Left renal cortex interstitium (tissue), 4 donors: ENCODE results near the gene SERAC1. TPM values are rescaled to one million over a fixed set of nuclear protein-coding genes. Genes with fewer than 3 reads are reported as not detected.
"Not testable (repeated sequence)": the region's sequence is repeated elsewhere in the genome, so short reads cannot be mapped to it uniquely, and the experiment has no call there.

Experiments used
- DNase-seq, 4 donors: peaks; one replicate each; pipeline ENCODE4 v3.0.0-alpha.2; 2013; ENCODE audit warnings: low read depth in 4 of 4, low spot score in 2 of 4, missing footprints in 1 of 4
- polyA plus RNA-seq, 4 donors: library from polyadenylated mRNA; unstranded; fragments of 120-200 nt; gene quantifications; one replicate each; pipeline ENCODE4 v1.2.1, GENCODE V29; 2013; ENCODE audit not compliant: insufficient read length in 4 of 4

Gene SERAC1
- polyA plus RNA-seq, 4 donors = 12.5 to 15.7 (median 13.8) TPM

DNA sequence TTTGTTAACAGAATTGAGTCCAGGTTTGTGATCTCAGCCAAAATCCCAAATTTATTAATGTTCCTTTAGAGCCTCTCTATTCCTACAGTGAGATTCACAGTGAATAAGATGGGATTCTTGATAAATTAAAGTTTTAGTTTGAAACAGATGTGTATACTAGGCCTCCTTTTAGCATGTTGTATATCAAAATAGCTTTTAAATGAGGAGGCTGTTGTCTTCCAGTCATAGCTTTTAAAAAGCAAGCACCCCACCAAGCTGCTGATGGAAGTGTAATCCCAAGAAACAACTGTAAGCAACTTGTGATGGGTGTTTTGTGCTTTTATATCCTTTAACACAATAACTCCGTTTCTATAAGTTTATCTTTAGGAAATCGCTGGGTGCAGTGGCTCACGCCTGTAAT is 7.0 kb upstream of the SERAC1 start:
- no peak for DNase-seq

- no peak for DNase-seq
These were observed 6.5 kb upstream of the SERAC1 start for GRCh38 chr6:158174514-158174913.

GRCh38 chr6:158174024-158174423 is 6.0 kb upstream of the SERAC1 start:
- no peak for DNase-seq

GRCh38 chr6:158172001-158172400 is 3.9 kb upstream of the SERAC1 start:
- no peak for DNase-seq

DNA sequence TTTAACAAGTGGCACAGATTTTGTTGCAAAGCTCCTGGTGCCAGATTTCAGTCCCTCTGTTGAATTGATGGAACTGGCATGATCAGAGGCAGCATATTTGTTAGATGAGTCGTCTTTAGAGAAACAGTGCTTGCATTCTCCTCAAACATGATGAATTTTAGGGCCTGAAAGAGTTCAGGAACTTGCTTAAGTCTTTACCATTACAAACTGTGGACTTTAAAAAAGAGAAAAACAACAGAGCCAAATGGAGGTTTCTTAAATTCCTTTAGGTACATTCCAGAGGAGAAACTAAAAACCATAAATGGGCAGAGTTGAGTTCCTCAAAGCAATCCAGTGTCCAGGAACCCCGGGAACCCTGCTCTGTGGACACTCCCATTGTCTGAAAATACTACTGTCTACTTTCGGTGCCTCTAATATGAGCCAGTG is 2.6 kb upstream of the SERAC1 start:
- DNase-seq = no peak

DNA sequence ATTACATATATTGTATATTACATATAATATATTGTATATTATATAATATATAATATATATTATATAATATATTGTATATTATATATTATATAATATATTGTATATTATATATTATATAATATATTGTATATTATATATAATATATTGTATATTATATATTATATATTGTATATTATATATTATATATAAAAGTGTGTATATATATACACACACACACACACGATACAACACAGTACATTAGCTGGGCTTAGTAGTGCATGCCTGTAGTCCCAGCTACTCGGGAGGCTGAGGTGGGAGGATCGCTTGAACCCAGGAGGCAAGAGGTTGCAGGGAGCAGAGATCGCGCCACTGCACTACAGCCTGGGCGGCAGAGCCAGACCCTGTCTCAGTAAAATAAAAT is 1.6 kb upstream of the SERAC1 start:
- DNase-seq = not testable (repeated sequence)

- no peak for DNase-seq
These were observed 2.1 kb downstream of the SERAC1 start for GRCh38 chr6:158165919-158166416.

GRCh38 chr6:158164579-158165170 is 3.4 kb downstream of the SERAC1 start:
- no peak for DNase-seq

DNA sequence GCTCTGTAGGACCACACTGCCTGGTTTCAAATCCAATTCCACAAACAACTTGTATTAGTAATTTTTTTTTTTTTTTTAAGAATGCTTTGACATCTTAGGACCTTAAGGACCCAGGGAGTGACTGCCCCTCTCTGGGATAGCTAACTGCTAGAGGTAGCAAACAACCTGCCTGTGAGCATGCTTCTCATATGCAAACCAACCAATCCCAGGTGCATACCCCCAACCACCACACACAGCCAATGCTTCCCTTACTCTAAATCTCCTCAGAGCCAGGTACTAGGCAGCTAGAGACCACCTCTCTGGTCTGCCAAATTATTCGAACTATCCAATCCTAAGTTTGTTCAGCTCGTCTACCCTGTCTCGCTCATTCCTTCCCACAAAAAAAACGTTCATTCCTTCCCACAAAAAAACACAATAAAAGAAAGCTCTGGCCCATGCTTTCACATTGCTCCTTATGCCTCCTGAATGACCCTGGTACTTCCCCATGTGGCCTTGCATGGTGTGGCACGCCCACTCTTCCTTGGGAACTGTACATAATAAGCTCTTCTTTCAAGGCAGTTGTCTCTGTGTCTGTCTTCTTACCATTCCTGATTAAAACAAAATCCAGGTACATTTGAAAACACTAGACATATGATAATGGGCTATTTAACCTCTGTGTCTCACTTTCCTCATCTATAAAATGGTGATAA is 6.4 kb downstream of the SERAC1 start:
- DNase-seq = no peak

DNA sequence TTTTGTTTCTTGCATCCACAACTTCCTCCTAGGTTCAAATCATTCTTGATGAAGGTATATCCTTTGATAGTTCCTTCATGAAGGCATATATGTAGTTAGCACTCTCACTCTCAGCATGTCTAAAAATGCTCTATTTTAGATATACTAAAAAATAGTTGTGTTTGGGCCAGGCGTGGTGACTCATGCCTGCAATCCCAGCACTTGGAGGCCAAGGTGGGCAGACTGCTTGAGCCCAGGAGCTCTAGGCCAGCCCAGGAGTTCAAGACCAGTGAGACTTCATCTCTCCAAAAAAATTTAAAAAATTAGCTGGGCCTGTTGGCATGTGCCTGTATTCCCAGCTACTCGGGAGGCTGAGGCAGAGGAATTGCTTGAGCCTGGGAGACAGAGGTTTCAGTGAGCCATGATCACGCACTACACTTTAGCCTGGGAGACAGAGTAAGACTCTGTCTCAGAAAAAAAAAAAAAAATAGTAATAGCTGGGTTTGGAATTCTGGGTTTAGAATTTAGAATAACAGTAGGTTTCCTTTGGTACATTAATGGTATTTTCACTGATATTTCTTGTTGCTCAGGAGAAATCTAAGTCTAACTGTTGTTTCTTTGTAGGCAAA is 7.0 kb downstream of the SERAC1 start:
- DNase-seq = no peak

GRCh38 chr6:158158748-158159147 is 9.3 kb downstream of the SERAC1 start:
- DNase-seq = no peak

GRCh38 chr6:158158123-158158522 is 9.9 kb downstream of the SERAC1 start:
- no peak for DNase-seq

DNA sequence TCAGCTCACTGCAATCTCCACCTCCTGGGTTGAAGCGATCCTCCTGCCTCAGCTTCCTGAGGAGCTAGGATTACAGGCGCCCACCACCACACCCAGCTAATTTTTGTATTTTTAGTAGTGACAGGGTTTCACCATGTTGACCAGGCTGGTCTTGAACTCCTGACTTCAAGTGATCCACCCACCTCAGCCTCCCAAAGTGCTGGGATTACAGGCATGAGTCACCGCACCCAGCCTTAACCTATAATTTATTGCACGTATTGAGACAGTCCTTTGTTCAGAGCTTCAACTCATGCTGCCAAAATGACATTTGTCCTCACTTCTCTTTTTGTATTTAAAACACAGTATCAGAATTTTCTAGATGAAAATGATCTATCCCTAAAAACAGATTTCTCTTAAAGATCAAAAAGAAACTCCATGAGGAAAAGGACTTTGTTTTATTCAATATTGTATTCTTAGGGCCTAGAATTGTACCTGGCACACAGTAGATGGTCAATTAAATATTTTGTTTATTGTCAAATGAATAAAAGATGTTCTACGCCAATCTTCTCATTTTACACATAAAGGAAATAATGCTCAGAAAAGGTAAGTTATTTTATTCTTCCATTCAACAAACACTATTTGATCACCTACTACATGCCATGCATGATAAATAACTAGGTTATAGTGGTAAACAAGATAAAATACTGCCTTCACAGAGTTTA is 10.8 kb downstream of the SERAC1 start:
- DNase-seq = no peak

DNA sequence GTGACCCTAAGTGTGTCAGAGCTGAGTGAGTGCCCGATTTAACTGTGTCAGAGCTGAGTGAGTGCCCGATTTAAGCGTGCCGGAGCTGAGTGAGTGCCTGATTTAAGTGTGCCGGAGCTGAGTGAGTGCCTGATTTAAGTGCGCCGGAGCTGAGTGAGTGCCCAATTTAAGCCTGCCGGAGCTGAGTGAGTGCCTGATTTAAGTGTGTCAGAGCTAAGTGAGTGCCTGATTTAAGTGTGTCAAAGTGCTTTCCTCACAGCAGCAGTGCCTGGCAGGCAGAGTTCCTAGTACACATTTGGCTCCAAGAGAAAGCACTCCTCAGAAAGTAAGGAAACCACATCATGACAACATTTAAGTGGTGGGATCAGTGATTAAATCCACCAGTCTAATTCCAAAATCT is 13.2 kb downstream of the SERAC1 start:
- no peak for DNase-seq

DNA sequence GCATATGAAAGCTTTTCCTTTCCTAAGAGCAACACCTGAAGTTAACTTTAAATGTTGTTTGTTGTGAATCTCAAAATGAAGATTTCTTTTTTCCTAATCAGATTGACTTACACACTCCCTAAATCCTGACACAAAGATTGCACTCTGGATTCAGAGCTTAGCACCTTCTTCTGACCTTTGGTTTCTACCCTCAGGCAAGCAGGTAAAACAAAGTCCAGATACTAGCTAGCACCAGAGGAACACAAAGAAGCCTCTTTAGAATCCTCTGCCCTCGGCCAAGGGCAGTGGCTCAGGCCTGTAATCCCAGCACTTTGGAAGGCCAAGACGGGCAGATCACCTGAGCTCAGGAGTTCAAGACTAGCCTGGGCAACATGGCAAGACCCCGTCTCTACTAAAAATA is 14.5 kb downstream of the SERAC1 start:
- DNase-seq = no peak

DNA sequence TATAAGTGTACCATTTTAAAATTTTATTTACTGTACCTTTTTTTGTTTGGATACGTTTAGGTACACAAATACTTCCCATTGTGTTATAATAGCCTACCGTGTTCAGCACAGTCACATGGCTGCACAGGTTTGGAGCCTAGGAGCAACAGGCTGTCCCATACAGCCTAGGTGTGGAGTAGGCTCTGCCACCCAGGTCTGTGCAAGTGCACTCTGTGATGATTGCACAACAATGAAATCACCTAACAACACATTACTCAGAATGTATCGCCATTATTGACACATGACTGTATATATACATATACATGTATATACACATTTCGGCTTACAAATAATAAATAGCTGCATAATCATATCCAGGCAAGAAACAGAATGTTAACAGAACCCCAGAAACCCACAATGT is 15.4 kb downstream of the SERAC1 start:
- no peak for DNase-seq

DNA sequence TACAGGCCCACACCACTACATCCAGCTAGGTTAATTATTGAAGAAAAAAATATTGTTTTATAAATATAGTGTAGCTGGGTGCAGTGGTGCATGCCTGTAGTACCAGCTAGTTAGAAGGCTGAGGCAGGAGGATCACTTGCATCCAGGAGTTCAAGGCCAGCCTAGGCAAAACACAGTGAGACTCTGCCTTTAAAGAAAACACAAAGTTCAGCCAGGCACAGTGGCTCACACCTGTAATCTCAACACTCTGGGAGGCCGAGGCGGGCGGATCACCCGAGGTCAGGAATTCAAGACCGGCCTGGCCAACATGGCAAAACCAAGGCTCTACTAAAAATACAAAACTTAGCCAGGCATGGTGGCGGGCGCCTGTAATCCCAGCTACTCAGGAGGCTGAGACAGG is 16.0 kb downstream of the SERAC1 start:
- DNase-seq = not testable (repeated sequence)

GRCh38 chr6:158150701-158151100 is 17.4 kb downstream of the SERAC1 start:
- DNase-seq = no peak

GRCh38 chr6:158149641-158150040 is 18.4 kb downstream of the SERAC1 start:
- no peak for DNase-seq

DNA sequence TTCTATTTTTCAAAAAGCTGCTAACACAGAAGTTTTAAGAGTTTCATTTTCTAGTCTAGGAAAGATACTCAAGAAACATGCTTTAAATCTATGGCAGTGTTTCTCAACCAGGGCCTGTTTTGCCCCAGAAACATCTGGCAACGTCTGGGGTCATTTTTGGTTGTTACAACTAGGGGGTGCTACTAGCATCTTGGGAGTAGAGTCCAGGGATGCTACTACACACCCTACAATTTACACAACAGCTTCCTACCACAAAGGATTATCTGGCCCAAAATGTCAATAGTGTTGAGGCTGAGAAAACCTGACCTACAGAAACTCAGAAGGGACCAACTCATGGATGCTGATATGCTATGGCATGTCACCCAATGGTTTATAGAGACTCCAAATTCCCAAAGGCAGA is 24.4 kb downstream of the SERAC1 start:
- no peak for DNase-seq

DNA sequence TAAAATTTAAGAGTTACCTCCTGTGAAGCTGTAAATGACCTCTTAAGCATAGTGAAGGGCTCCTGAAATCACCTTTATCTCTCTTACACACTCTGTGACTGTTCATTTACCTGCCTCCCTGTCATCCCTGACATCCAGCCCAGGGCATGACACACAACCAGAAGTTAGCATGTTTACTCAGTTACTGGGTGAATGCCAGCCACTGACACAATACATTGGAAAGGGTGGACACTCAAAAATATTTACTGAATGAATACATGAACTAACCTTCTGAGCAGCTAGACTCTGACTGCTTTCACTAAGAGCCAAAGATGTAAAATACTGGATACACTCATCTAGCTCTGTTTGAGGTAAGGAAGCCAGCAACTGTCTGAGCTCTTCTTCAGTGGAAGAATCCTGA is 25.3 kb downstream of the SERAC1 start:
- no peak for DNase-seq
